Measurements from ENCODE around the gene ADAMTS3.

Gene ADAMTS3

GRCh38 chr4:72283357-72283756 is 285.7 kb downstream of the ADAMTS3 start:
- no peak for DNase-seq

GRCh38 chr4:72280252-72280651 is 288.8 kb downstream of the ADAMTS3 start:
- no peak for DNase-seq

GRCh38 chr4:72275381-72275780 is 293.6 kb downstream of the ADAMTS3 start:
- DNase-seq = no peak

DNA sequence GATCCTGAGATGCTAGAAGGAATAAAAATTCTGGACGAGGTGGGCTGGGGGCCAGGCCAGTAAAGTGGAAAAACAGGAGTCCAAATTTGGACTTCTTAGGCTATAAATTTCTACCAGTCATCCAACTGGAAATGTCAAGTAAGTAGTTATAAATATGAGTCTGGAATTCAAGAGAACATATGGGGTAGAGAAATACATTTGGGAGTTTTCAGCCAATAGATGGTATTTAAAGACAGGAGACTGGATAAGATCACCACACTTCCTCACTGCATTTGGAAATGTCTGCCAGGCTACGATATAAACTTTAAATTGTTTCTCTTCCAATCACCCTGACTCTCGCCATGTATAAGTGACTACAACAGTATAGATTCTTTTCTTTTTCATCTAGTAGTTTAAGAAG is 294.8 kb downstream of the ADAMTS3 start:
- DNase-seq = no peak

- no peak for DNase-seq
These were observed 313.8 kb downstream of the ADAMTS3 start for GRCh38 chr4:72255269-72255668.

DNA sequence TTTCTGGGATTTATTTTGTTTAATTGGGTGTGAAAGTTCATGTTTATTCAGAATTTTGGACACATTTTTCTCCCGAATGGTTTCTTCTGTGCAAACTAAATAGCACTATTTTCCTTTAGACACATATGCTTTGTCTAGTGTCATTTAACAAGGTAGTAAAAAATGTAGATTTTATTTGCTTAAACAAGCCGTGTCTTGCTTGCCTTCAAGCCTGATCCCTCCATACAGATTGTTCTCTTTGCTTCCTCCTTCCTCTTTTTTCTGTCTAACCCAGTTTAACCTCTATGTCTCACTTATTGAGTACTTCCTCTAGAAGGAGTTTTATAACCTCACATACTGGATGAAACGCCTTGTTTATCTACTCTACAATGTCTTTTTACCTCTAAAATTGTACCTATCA is 325.4 kb downstream of the ADAMTS3 start:
- DNase-seq = no peak

GRCh38 chr4:72239487-72240116 is 329.4 kb downstream of the ADAMTS3 start:
- DNase-seq = no peak

All from fibroblast of skin of abdomen (primary cell).